Measurements from ENCODE around the gene GTSE1.

The GTSE1 gene

GRCh38 chr22:46380069-46380468 lies 83.4 kb downstream of the GTSE1 start:
- DNase-seq (ENCODE audit: insufficient read length, low spot score) (no peak), FAIRE-seq (no peak)
- TF ChIP-seq POLR2A (IDR thresholded peaks at IDR 0.05; ENCODE audit: low read depth, low read length): no peak
- TF ChIP-seq PAX5 (IDR thresholded peaks at IDR 0.05; ENCODE audit: insufficient read depth, low read length, severe bottlenecking): no peak
- no peak for TF ChIP-seq SPI1 (IDR thresholded peaks at IDR 0.05; ENCODE audit: low read depth, low read length)
- TF ChIP-seq POU2F2 (IDR thresholded peaks at IDR 0.05; ENCODE audit: low read depth, low read length): no peak
- TF ChIP-seq TAF1 (IDR thresholded peaks at IDR 0.05; ENCODE audit: low read depth, low read length): no peak
- no peak for TF ChIP-seq POLR2AphosphoS5 (IDR thresholded peaks at IDR 0.05; ENCODE audit: low read depth, low read length)
